Measurements from ENCODE around the gene MICA. TPM values are rescaled to one million over a fixed set of nuclear protein-coding genes. Genes with fewer than 3 reads are reported as not detected.
"Not testable (repeated sequence)": the region's sequence is repeated elsewhere in the genome, so short reads cannot be mapped to it uniquely, and the experiment has no call there.

The MICA gene
- polyA plus RNA-seq, 3 donors: 5.6 to 16.5 (median 6.9) TPM

DNA sequence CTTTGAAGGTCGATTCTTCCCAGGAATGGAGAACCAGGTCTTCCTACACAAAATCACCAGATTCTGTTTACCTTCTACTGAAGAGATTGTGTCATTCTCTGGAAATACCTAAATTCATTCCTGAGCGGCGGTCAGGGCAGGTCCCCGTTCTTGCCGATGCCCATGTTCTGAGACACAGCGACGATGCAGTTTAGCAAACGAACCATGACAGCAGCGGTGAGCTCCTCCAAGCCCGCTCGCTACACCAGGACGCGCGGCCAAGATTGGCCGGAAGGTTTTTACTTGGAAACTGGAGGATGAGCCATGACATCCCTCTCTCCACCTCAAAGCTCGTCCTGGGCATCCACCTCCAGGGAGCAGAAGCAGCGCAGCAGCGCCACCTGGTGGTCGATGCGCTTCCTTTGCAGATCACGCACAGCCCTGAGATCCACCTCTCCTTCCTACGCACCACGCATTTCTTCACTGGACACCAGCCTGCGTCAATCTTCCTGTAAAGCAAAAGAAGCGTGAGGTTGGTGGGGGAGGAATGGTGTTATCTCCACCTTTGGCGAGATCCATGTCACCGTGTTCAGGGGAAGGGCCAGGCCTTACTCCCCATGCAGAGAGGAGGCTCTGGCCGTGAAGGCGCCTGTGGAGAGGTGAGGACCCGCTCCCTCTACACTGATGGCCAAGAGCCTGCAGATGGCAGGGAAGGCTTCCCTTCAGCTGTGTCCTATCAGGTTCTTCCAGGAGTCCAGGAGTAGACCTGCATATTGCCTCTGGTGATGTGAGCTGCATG lies 36.5 kb upstream of the MICA start:
- Histone ChIP-seq H3K4me1 (ENCODE audit: control insufficient read depth in 1 of 2, insufficient read depth in 2 of 2, low read length in 2 of 2) (peaks cover 22 to 27% of the 10 kb centered on the region in 2 donors), H2AFZ (ENCODE audit: insufficient read depth, low read depth, low read length, poor library complexity, severe bottlenecking) (peak overlapping the region; percentile 80), H3K9me3 (replicated peaks in 1 of 2; ENCODE audit: control insufficient read depth in 1 of 2, insufficient read depth in 1 of 2, low read length in 2 of 2) (no peaks in the 10 kb centered on the region), H3K36me3 (replicated peaks in 1 of 2; ENCODE audit: control insufficient read depth in 1 of 2, insufficient read depth in 2 of 2, low read length in 2 of 2) (no peaks in the 10 kb centered on the region), H4K20me1 (ENCODE audit: insufficient read depth, low read length) (no peaks in the 10 kb centered on the region), H3K79me2 (ENCODE audit: insufficient read depth, low read length) (no peaks in the 10 kb centered on the region), H3K9ac (ENCODE audit: insufficient read depth, low read length, poor library complexity, severe bottlenecking) (no peak overlapping the region), H3K27ac (ENCODE audit: low read depth in 1 of 2, low read length in 2 of 2) (no peak overlapping the region), H3K27me3 (ENCODE audit: control insufficient read depth in 2 of 2, insufficient read depth in 2 of 2, low read length in 2 of 2) (peaks cover 12 to 13% of the 10 kb centered on the region in 2 donors), H3K4me3 (replicated peaks in 1 of 3; ENCODE audit: low read depth in 2 of 3, low read length in 3 of 3) (peak overlapping the region; percentile 1 to 65 (median 9)), H3K4me2 (replicated peaks; ENCODE audit: extremely low read depth, low read length, poor library complexity, severe bottlenecking) (peak overlapping the region; percentile 79)
- H3K27ac Mint-ChIP-seq: peak overlapping the region in 2 of 7 donors; percentile 46 to 61
- no peaks in the 10 kb centered on the region for H3K36me3 Mint-ChIP-seq
- peak overlapping the region; percentile 76 to 90 for H3K4me3 Mint-ChIP-seq
- H3K9me3 Mint-ChIP-seq: peaks cover 0 to 3% (median 2%) of the 10 kb centered on the region in 7 donors
- 2% methylated on average over 17 of the region's 30 CpGs for WGBS (ENCODE audit: insufficient coverage)
- peaks cover 20 to 48% (median 25%) of the 10 kb centered on the region in 3 donors for H3K27me3 Mint-ChIP-seq (ENCODE audit: low read depth in 3 of 3)
- intact Hi-C loops (cut with micrococcal nuclease): loop anchor here (2.0 kb wide), 2 partner anchors 170 to 230 kb away; no protein-coding TSS in a partner anchor
- DNase-seq: peak; percentile 87 to 88 (median 88)
- TF ChIP-seq, protein P1, sequence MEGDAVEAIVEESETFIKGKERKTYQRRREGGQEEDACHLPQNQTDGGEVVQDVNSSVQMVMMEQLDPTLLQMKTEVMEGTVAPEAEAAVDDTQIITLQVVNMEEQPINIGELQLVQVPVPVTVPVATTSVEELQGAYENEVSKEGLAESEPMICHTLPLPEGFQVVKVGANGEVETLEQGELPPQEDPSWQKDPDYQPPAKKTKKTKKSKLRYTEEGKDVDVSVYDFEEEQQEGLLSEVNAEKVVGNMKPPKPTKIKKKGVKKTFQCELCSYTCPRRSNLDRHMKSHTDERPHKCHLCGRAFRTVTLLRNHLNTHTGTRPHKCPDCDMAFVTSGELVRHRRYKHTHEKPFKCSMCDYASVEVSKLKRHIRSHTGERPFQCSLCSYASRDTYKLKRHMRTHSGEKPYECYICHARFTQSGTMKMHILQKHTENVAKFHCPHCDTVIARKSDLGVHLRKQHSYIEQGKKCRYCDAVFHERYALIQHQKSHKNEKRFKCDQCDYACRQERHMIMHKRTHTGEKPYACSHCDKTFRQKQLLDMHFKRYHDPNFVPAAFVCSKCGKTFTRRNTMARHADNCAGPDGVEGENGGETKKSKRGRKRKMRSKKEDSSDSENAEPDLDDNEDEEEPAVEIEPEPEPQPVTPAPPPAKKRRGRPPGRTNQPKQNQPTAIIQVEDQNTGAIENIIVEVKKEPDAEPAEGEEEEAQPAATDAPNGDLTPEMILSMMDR (IDR thresholded peaks at IDR 0.05): peak; percentile 86
- peaks cover 28% of the 10 kb centered on the region for H3K4me1 Mint-ChIP-seq

DNA sequence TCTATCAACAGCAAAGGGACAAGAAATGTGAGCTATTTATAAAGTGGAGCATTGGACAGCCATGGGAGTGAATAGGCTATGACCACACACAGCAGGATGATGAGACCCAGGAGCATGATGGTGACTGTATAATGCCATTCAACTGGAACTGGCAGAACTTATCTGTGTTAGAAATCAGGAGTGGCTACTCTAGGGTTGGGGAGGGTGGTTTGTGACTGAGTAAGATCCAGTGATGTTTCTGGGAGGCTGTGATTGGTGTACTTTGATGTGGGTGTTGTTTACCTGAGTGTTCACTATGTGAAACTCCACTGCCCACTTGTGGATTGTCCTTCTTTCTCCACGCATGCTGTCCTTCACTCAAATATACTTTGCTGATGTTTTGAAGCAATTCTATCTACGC lies 34.9 kb upstream of the MICA start:
- Mint-ChIP-seq H3K4me1 (peaks cover 22% of the 10 kb centered on the region), H3K4me3 (no peak overlapping the region), H3K27me3 (ENCODE audit: low read depth in 3 of 3) (peaks cover 16 to 42% (median 30%) of the 10 kb centered on the region in 3 donors), H3K27ac (no peak overlapping the region), H3K36me3 (no peaks in the 10 kb centered on the region), H3K9me3 (peaks cover 4 to 9% (median 6%) of the 10 kb centered on the region in 7 donors)
- whole genome bisulfite sequencing (ENCODE audit: insufficient coverage): no CpG with 5 or more reads among the region's 2 CpGs
- Histone ChIP-seq H3K27ac (ENCODE audit: low read depth in 1 of 2, low read length in 2 of 2) (no peak overlapping the region), H3K4me2 (replicated peaks; ENCODE audit: extremely low read depth, low read length, poor library complexity, severe bottlenecking) (no peak overlapping the region), H3K4me3 (replicated peaks in 1 of 3; ENCODE audit: low read depth in 2 of 3, low read length in 3 of 3) (no peak overlapping the region), H2AFZ (ENCODE audit: insufficient read depth, low read depth, low read length, poor library complexity, severe bottlenecking) (no peak overlapping the region), H3K9me3 (replicated peaks in 1 of 2; ENCODE audit: control insufficient read depth in 1 of 2, insufficient read depth in 1 of 2, low read length in 2 of 2) (no peaks in the 10 kb centered on the region), H3K9ac (ENCODE audit: insufficient read depth, low read length, poor library complexity, severe bottlenecking) (no peak overlapping the region), H3K4me1 (ENCODE audit: control insufficient read depth in 1 of 2, insufficient read depth in 2 of 2, low read length in 2 of 2) (peaks cover 21 to 23% of the 10 kb centered on the region in 2 donors), H3K36me3 (replicated peaks in 1 of 2; ENCODE audit: control insufficient read depth in 1 of 2, insufficient read depth in 2 of 2, low read length in 2 of 2) (no peaks in the 10 kb centered on the region), H3K79me2 (ENCODE audit: insufficient read depth, low read length) (no peaks in the 10 kb centered on the region), H3K27me3 (ENCODE audit: control insufficient read depth in 2 of 2, insufficient read depth in 2 of 2, low read length in 2 of 2) (peaks cover 12 to 16% of the 10 kb centered on the region in 2 donors), H4K20me1 (ENCODE audit: insufficient read depth, low read length) (no peaks in the 10 kb centered on the region)
- intact Hi-C loops (cut with micrococcal nuclease): no loop called here
- no peak for DNase-seq
- TF ChIP-seq, protein P1 (IDR thresholded peaks at IDR 0.05): no peak

DNA sequence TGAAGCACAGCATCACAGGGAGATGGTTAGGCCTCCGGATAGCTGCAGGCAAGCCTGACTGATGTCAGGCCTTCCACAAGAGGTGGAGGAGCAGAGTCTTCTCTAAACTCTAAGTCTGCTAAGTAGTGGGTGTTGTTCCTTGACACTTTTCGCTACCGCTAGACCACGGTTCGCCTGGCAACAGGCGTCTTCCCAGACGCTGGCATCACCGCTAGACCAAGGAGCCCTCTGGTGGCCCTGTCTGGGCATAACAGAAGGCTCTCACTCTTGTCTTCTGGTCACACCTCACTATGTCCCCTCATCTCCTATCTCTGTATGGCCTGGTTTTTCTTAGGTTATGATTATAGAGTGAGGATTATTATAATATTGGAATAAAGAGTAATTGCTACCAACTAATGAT lies 29.3 kb upstream of the MICA start:
- H3K27ac Mint-ChIP-seq; H3K4me1 Mint-ChIP-seq; intact Hi-C loops (cut with micrococcal nuclease); H3K4me1 ChIP-seq (ENCODE audit: control insufficient read depth in 1 of 2, insufficient read depth in 2 of 2, low read length in 2 of 2); H2AFZ ChIP-seq (ENCODE audit: insufficient read depth, low read depth, low read length, poor library complexity, severe bottlenecking); H3K36me3 Mint-ChIP-seq; H3K9me3 ChIP-seq (replicated peaks in 1 of 2; ENCODE audit: control insufficient read depth in 1 of 2, insufficient read depth in 1 of 2, low read length in 2 of 2); DNase-seq; H3K79me2 ChIP-seq (ENCODE audit: insufficient read depth, low read length); H3K27me3 ChIP-seq (ENCODE audit: control insufficient read depth in 2 of 2, insufficient read depth in 2 of 2, low read length in 2 of 2); H3K4me3 Mint-ChIP-seq; H4K20me1 ChIP-seq (ENCODE audit: insufficient read depth, low read length); H3K36me3 ChIP-seq (replicated peaks in 1 of 2; ENCODE audit: control insufficient read depth in 1 of 2, insufficient read depth in 2 of 2, low read length in 2 of 2); H3K4me3 ChIP-seq (replicated peaks in 1 of 3; ENCODE audit: low read depth in 2 of 3, low read length in 3 of 3); H3K4me2 ChIP-seq (replicated peaks; ENCODE audit: extremely low read depth, low read length, poor library complexity, severe bottlenecking); H3K9ac ChIP-seq (ENCODE audit: insufficient read depth, low read length, poor library complexity, severe bottlenecking); H3K27ac ChIP-seq (ENCODE audit: low read depth in 1 of 2, low read length in 2 of 2): not testable (repeated sequence)
- Mint-ChIP-seq H3K9me3 (peaks cover 4 to 11% (median 6%) of the 10 kb centered on the region in 7 donors), H3K27me3 (ENCODE audit: low read depth in 3 of 3) (peaks cover 5 to 20% (median 9%) of the 10 kb centered on the region in 3 donors)
- WGBS (ENCODE audit: insufficient coverage): no CpG with 5 or more reads among the region's 8 CpGs
